Psoas muscle (tissue), 8 donors: Measurements from ENCODE around the gene SIRT2. TPM values are rescaled to one million over a fixed set of nuclear protein-coding genes. Genes with fewer than 3 reads are reported as not detected.

Experiments used
- ATAC-seq, 4 donors: fragments of 200-7000 bp; cut with Tn5 transposase; one replicate each; pipeline ENCODE4 v1.9.1; 2020; ENCODE audit warnings: moderate library complexity in 3 of 4, mild to moderate bottlenecking in 2 of 4
- DNase-seq, 2 donors: peaks; one replicate each; pipeline ENCODE4 v3.0.0-alpha.2; 2020
- H3K27ac ChIP-seq: fragments of 200-600 bp; one replicate; pipeline ENCODE4 v1.8.0; 2022
- H3K27me3 ChIP-seq, 3 donors: fragments of 200-600 bp in 1 of 3; one replicate each; pipeline versions ENCODE4 v1.6.1 to v1.8.0; 2013 to 2022; ENCODE audit warnings: low read length in 2 of 3, mild to moderate bottlenecking in 2 of 3, moderate library complexity in 1 of 3; ENCODE audit not compliant: insufficient read depth in 3 of 3
- H3K36me3 ChIP-seq, 2 donors: fragments of 200-600 bp in 1 of 2; one replicate each; pipeline versions ENCODE4 v1.6.1 to v1.8.0; 2013 to 2022; ENCODE audit warnings: low read depth in 1 of 2, mild to moderate bottlenecking in 1 of 2, moderate library complexity in 1 of 2; ENCODE audit not compliant: insufficient read depth in 1 of 2
- H3K4me1 ChIP-seq: fragments of 200-600 bp; one replicate; pipeline ENCODE4 v1.8.0; 2022
- H3K4me3 ChIP-seq: fragments of 200-600 bp; one replicate; pipeline ENCODE4 v1.8.0; 2022; ENCODE audit warnings: mild to moderate bottlenecking
- H3K9me3 ChIP-seq: fragments of 200-600 bp; one replicate; pipeline ENCODE4 v1.8.0; 2022
- CTCF ChIP-seq: fragments of 200-600 bp; IDR thresholded peaks from one replicate; pipeline ENCODE4 v1.8.0; 2022; ENCODE audit warnings: antibody characterized with exemption
- WGBS, 3 donors: extraction: QIAGEN DNeasy Blood & Tissue Kit; methylation state at CpG; one replicate each; pipeline versions ENCODE4 v1.1.6 to v1.1.7; 2013; 5-methylcytosine and 5-hydroxymethylcytosine counted together
- intact Hi-C, 2 donors: fragments of 100-400 bp; cut with DNase I; formaldehyde crosslinking; loops; one replicate each; pipeline versions ENCODE4 v1.11.0 to v1.14.2; 2022
- polyA plus RNA-seq, 3 donors: library from polyadenylated mRNA; stranded (reverse); fragments of 200-250 nt; gene quantifications; one replicate each; pipeline ENCODE4 v1.2.3, GENCODE V29; 2013
- total RNA-seq, 4 donors: library from RNA; stranded (reverse); fragmentation: NEBNext Ultra II Directional in 2 of 4; extraction: Animal tissue kit (Norgen Biotek cat#: 25700) in 2 of 4; gene quantifications; one replicate each; pipeline versions ENCODE4 v1.2.1 to v1.2.4, GENCODE V29; 2021 to 2023
- donor health status: healthy with polysubstance abuse.
- donor health status: DM: no; HTN: no; CAD: no; lungs with moderate emphysema.
- donor health status: Bipolar disorder and iron deficiency.
- donor health status: healthy.
- donor health status: DM: yes; HTN: yes; CAD: no.
- donor health status: DM: no; HTN: no; CAD: no.
- donor health status: DM: no; HTN: no; CAD: no.
- donor health status: DM: yes; HTN: yes; CAD: no.

The SIRT2 gene
- total and polyA plus RNA-seq, 7 donors = 133 to 260 (median 156) TPM

GRCh38 chr19:38929929-38930775 is 30.7 kb upstream of the SIRT2 start, which contains the start of gene SARS2:
TSS of gene SARS2 (minus strand) at chr19:38930763. CDS start at chr19:38930736, 27 bp downstream.
- 3 to 4% (median 3%) methylated on average over 48 to 49 of the region's 49 CpGs for WGBS, 3 donors
- peak; percentile 89 to 94 (median 92) for ATAC-seq
- peak; percentile 98 for TF ChIP-seq CTCF
- Histone ChIP-seq H3K27me3 (no peaks in the 10 kb centered on the region), H3K9me3 (no peaks in the 10 kb centered on the region), H3K4me1 (peaks cover 18% of the 10 kb centered on the region), H3K36me3 (peaks cover 0 to 41% of the 10 kb centered on the region in 2 donors), H3K4me3 (peak within 1 kb of the TSS; percentile 78), H3K27ac (peak within 1 kb of the TSS; percentile 93)
- DNase-seq = peak; percentile 92 to 96
- intact Hi-C loops = loop anchor here in 1 of 2 donors (5.0 to 10.0 kb wide), 2 partner anchors 198 to 285 kb away; partner anchors contain the start of gene ACTN4

GRCh38 chr19:38928391-38929001 is 29.1 kb upstream of the SIRT2 start:
- intact Hi-C loops = loop anchor here in 1 of 2 donors (10.0 kb wide), 1 partner anchor 284 kb away; the partner anchor contains the start of gene ACTN4
- no peak for ATAC-seq
- Histone ChIP-seq H3K4me3 (no peak overlapping the region), H3K4me1 (peaks cover 18% of the 10 kb centered on the region), H3K36me3 (peaks cover 0 to 51% of the 10 kb centered on the region in 2 donors), H3K27ac (no peak overlapping the region), H3K9me3 (no peaks in the 10 kb centered on the region), H3K27me3 (no peaks in the 10 kb centered on the region)
- 78 to 87% (median 85%) methylated on average over 4 of the region's 4 CpGs for WGBS, 3 donors
- no peak for DNase-seq
- no peak for TF ChIP-seq CTCF

- intact Hi-C loops = loop anchor here in 1 of 2 donors (10.0 kb wide), 1 partner anchor 280 kb away; the partner anchor contains the start of gene ACTN4
- Histone ChIP-seq H3K4me1 (peaks cover 3% of the 10 kb centered on the region), H3K36me3 (peaks cover 0 to 60% of the 10 kb centered on the region in 2 donors), H3K4me3 (no peak overlapping the region), H3K27me3 (no peaks in the 10 kb centered on the region), H3K9me3 (no peaks in the 10 kb centered on the region), H3K27ac (no peak overlapping the region)
- DNase-seq (no peak), ATAC-seq (no peak)
- TF ChIP-seq CTCF = no peak
- 92 to 96% (median 95%) methylated on average over 7 of the region's 7 CpGs for WGBS, 3 donors
Observed at GRCh38 chr19:38924388-38924787, 25.0 kb upstream of the SIRT2 start.

- intact Hi-C loops = loop anchor here in 1 of 2 donors (10.0 kb wide), 1 partner anchor 278 kb away; the partner anchor contains the start of gene ACTN4
- Histone ChIP-seq H3K27ac (no peak overlapping the region), H3K36me3 (peaks cover 0 to 57% of the 10 kb centered on the region in 2 donors), H3K27me3 (no peaks in the 10 kb centered on the region), H3K4me1 (no peaks in the 10 kb centered on the region), H3K9me3 (no peaks in the 10 kb centered on the region), H3K4me3 (no peak overlapping the region)
- no peak for ATAC-seq
- no peak for TF ChIP-seq CTCF
- 85 to 97% (median 93%) methylated on average over 5 of the region's 5 CpGs for WGBS, 3 donors
- DNase-seq = no peak
Observed at GRCh38 chr19:38922482-38922881, 23.1 kb upstream of the SIRT2 start.
